ENCODE data around the gene HMG20A. TPM values are rescaled to one million over a fixed set of nuclear protein-coding genes. Genes with fewer than 3 reads are reported as not detected.
"Not testable (repeated sequence)": the region's sequence is repeated elsewhere in the genome, so short reads cannot be mapped to it uniquely, and the experiment has no call there.

HMG20A gene
- polyA plus RNA-seq, 3 donors: 11.6 to 26.4 (median 17.7) TPM

DNA sequence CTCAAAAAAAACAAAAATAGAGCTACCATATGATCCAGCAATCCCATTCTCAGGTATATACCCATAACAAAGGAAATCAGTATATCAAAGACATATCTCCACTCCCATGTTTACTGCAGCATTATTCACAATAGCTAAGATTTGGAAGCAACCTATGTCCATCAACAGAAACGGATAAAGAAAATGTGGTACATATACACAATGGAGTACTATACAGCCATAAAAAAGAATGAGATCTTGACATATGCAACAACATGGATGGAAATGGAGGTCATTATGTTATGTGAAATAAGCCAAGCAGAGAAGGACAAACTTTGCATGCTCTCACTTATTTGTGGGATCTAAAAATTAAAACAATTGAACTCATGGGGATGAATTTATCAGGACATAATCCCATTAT, 20.4 kb upstream of the HMG20A start:
- peaks cover 21 to 41% (median 25%) of the 10 kb centered on the region in 7 donors for H3K9me3 Mint-ChIP-seq
- H3K9ac ChIP-seq (ENCODE audit: insufficient read depth, low read length, poor library complexity, severe bottlenecking): no peak overlapping the region
- H3K4me2 ChIP-seq (replicated peaks; ENCODE audit: extremely low read depth, low read length, poor library complexity, severe bottlenecking): no peak overlapping the region
- DNase-seq: no peak
- H3K27ac Mint-ChIP-seq: no peak overlapping the region
- H3K27me3 Mint-ChIP-seq (ENCODE audit: low read depth in 3 of 3): peaks cover 0 to under 1% (median 0%) of the 10 kb centered on the region in 3 donors
- no peaks in the 10 kb centered on the region for H3K27me3 ChIP-seq (ENCODE audit: control insufficient read depth in 2 of 2, insufficient read depth in 2 of 2, low read length in 2 of 2)
- H2AFZ ChIP-seq (ENCODE audit: insufficient read depth, low read depth, low read length, poor library complexity, severe bottlenecking): no peak overlapping the region
- no peak overlapping the region for H3K4me3 Mint-ChIP-seq
- no peaks in the 10 kb centered on the region for H4K20me1 ChIP-seq (ENCODE audit: insufficient read depth, low read length)
- TF ChIP-seq, protein P1, sequence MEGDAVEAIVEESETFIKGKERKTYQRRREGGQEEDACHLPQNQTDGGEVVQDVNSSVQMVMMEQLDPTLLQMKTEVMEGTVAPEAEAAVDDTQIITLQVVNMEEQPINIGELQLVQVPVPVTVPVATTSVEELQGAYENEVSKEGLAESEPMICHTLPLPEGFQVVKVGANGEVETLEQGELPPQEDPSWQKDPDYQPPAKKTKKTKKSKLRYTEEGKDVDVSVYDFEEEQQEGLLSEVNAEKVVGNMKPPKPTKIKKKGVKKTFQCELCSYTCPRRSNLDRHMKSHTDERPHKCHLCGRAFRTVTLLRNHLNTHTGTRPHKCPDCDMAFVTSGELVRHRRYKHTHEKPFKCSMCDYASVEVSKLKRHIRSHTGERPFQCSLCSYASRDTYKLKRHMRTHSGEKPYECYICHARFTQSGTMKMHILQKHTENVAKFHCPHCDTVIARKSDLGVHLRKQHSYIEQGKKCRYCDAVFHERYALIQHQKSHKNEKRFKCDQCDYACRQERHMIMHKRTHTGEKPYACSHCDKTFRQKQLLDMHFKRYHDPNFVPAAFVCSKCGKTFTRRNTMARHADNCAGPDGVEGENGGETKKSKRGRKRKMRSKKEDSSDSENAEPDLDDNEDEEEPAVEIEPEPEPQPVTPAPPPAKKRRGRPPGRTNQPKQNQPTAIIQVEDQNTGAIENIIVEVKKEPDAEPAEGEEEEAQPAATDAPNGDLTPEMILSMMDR (IDR thresholded peaks at IDR 0.05): no peak
- peaks cover 9% of the 10 kb centered on the region for H3K79me2 ChIP-seq (ENCODE audit: insufficient read depth, low read length)
- H3K4me3 ChIP-seq (replicated peaks in 1 of 3; ENCODE audit: low read depth in 2 of 3, low read length in 3 of 3): no peak overlapping the region
- no peaks in the 10 kb centered on the region for H3K36me3 ChIP-seq (replicated peaks in 1 of 2; ENCODE audit: control insufficient read depth in 1 of 2, insufficient read depth in 2 of 2, low read length in 2 of 2)
- H3K27ac ChIP-seq (ENCODE audit: low read depth in 1 of 2, low read length in 2 of 2): no peak overlapping the region
- intact Hi-C loops (cut with micrococcal nuclease): no loop called here
- no peaks in the 10 kb centered on the region for H3K4me1 Mint-ChIP-seq
- H3K4me1 ChIP-seq (ENCODE audit: control insufficient read depth in 1 of 2, insufficient read depth in 2 of 2, low read length in 2 of 2): no peaks in the 10 kb centered on the region
- peaks cover 0 to 11% of the 10 kb centered on the region in 2 donors for H3K9me3 ChIP-seq (replicated peaks in 1 of 2; ENCODE audit: control insufficient read depth in 1 of 2, insufficient read depth in 1 of 2, low read length in 2 of 2)
- peaks cover 1 to 8% of the 10 kb centered on the region in 2 donors for H3K36me3 Mint-ChIP-seq
- WGBS (ENCODE audit: insufficient coverage): no CpG with 5 or more reads among the region's 1 CpG

DNA sequence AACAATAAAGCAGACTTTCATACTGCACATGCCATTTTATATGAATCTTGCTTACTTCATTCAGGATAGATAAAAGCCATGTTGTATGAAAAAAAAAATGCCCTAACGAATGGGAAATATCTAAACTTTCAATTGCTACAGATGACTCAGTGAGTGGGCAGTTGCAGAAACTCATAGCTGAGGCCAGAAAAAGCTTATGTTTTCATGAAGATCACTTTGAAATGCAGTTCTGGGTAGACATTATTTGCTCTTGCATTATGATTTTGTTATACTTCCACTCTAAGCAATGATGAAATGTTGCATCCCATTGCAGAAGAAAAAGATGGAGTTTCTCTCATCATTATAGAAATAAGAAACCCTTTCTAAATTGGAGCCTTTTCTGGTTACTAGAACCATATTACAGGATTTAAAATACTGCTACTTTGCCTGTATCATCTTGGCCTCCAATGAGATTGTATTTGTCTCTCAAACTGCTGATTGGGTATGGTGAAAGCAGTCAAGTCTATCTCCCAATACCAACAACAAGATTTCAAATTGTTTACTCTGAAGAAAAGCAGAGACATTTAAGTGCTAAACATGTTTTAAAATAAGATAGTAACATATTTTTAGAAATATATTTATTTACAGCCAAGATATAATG, 17.8 kb upstream of the HMG20A start:
- Histone ChIP-seq H3K27ac (ENCODE audit: low read depth in 1 of 2, low read length in 2 of 2) (no peak overlapping the region), H3K9ac (ENCODE audit: insufficient read depth, low read length, poor library complexity, severe bottlenecking) (no peak overlapping the region), H3K4me1 (ENCODE audit: control insufficient read depth in 1 of 2, insufficient read depth in 2 of 2, low read length in 2 of 2) (no peaks in the 10 kb centered on the region), H3K9me3 (replicated peaks in 1 of 2; ENCODE audit: control insufficient read depth in 1 of 2, insufficient read depth in 1 of 2, low read length in 2 of 2) (peaks cover 0 to 5% of the 10 kb centered on the region in 2 donors), H4K20me1 (ENCODE audit: insufficient read depth, low read length) (no peaks in the 10 kb centered on the region), H3K27me3 (ENCODE audit: control insufficient read depth in 2 of 2, insufficient read depth in 2 of 2, low read length in 2 of 2) (no peaks in the 10 kb centered on the region), H2AFZ (ENCODE audit: insufficient read depth, low read depth, low read length, poor library complexity, severe bottlenecking) (no peak overlapping the region), H3K36me3 (replicated peaks in 1 of 2; ENCODE audit: control insufficient read depth in 1 of 2, insufficient read depth in 2 of 2, low read length in 2 of 2) (no peaks in the 10 kb centered on the region), H3K79me2 (ENCODE audit: insufficient read depth, low read length) (peaks cover 15% of the 10 kb centered on the region), H3K4me2 (replicated peaks; ENCODE audit: extremely low read depth, low read length, poor library complexity, severe bottlenecking) (no peak overlapping the region), H3K4me3 (replicated peaks in 1 of 3; ENCODE audit: low read depth in 2 of 3, low read length in 3 of 3) (no peak overlapping the region)
- TF ChIP-seq, protein P1 (IDR thresholded peaks at IDR 0.05): no peak
- no peaks in the 10 kb centered on the region for H3K27me3 Mint-ChIP-seq (ENCODE audit: low read depth in 3 of 3)
- no peak for DNase-seq
- H3K9me3 Mint-ChIP-seq: peaks cover 10 to 24% (median 14%) of the 10 kb centered on the region in 7 donors
- H3K27ac Mint-ChIP-seq: no peak overlapping the region
- peaks cover 4% of the 10 kb centered on the region for H3K4me1 Mint-ChIP-seq
- intact Hi-C loops (cut with micrococcal nuclease): no loop called here
- no peak overlapping the region for H3K4me3 Mint-ChIP-seq
- H3K36me3 Mint-ChIP-seq: peaks cover 0 to 8% of the 10 kb centered on the region in 2 donors
- WGBS (ENCODE audit: insufficient coverage): no CpG with 5 or more reads among the region's 1 CpG

DNA sequence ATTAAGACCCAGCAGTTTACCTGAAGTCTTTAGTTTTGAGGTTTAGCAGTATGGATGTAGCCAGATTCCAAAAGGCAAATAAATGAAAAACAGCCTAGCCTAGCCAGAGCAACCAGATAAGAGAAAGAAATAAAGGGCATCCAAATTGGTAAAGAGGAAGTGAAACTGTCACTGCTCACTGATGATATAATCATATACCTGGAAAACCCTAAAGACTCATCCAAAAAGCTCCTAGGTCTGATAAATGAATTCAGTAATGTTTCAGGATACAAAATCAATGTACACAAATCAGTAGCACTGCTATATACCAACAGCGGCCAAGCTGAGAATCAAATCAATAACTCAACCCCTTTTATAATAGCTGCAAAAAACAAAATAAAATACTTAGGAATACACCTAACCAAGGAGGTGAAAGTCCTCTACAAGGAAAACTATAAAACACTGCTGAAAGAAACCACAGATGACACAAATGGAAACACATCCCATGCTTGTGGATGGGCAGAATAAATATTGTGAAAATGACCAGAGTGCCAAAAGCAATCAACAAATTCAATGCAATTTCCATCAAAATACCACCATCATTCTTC, 14.4 kb upstream of the HMG20A start:
- H3K27me3 Mint-ChIP-seq (ENCODE audit: low read depth in 3 of 3); H3K4me3 ChIP-seq (replicated peaks in 1 of 3; ENCODE audit: low read depth in 2 of 3, low read length in 3 of 3); H3K27ac Mint-ChIP-seq; H2AFZ ChIP-seq (ENCODE audit: insufficient read depth, low read depth, low read length, poor library complexity, severe bottlenecking); H3K36me3 ChIP-seq (replicated peaks in 1 of 2; ENCODE audit: control insufficient read depth in 1 of 2, insufficient read depth in 2 of 2, low read length in 2 of 2); intact Hi-C loops (cut with micrococcal nuclease); H3K27me3 ChIP-seq (ENCODE audit: control insufficient read depth in 2 of 2, insufficient read depth in 2 of 2, low read length in 2 of 2); H3K9me3 ChIP-seq (replicated peaks in 1 of 2; ENCODE audit: control insufficient read depth in 1 of 2, insufficient read depth in 1 of 2, low read length in 2 of 2); H3K4me2 ChIP-seq (replicated peaks; ENCODE audit: extremely low read depth, low read length, poor library complexity, severe bottlenecking); H4K20me1 ChIP-seq (ENCODE audit: insufficient read depth, low read length); H3K27ac ChIP-seq (ENCODE audit: low read depth in 1 of 2, low read length in 2 of 2); H3K4me3 Mint-ChIP-seq; H3K9me3 Mint-ChIP-seq; H3K9ac ChIP-seq (ENCODE audit: insufficient read depth, low read length, poor library complexity, severe bottlenecking); H3K36me3 Mint-ChIP-seq: not testable (repeated sequence)
- Histone ChIP-seq H3K79me2 (ENCODE audit: insufficient read depth, low read length) (peaks cover 25% of the 10 kb centered on the region), H3K4me1 (ENCODE audit: control insufficient read depth in 1 of 2, insufficient read depth in 2 of 2, low read length in 2 of 2) (peaks cover 11 to 12% of the 10 kb centered on the region in 2 donors)
- 100% methylated on average over 1 of the region's 1 CpG for WGBS (ENCODE audit: insufficient coverage)
- H3K4me1 Mint-ChIP-seq: peaks cover 18% of the 10 kb centered on the region
- peak in 2 of 3 donors; percentile 41 to 45 for DNase-seq

Data from CD14-positive monocyte (primary cell).